DND-41 (cell line): ENCODE results near the gene TRIP13.

Experiments
- ATAC-seq: fragments of 200-7000 bp; cut with Tn5 transposase; 3 replicates; pipeline ENCODE4 v1.9.1; 2021; ENCODE audit warnings: low read depth; ENCODE audit not compliant: insufficient read depth
- DNase-seq: peaks from one replicate; pipeline ENCODE4 v3.0.0-alpha.2; 2020
- H2AFZ ChIP-seq: 2 replicates; pipeline ENCODE4 v1.6.0; 2012; ENCODE audit warnings: low read depth, low read length
- H3K27ac ChIP-seq: 2 replicates; pipeline ENCODE4 v1.5.1; 2012; ENCODE audit warnings: low read length, inconsistent platforms
- H3K27me3 ChIP-seq: fragments of 200-600 bp; sonication (generic); 2 replicates; pipeline ENCODE4 v1.6.0; 2012; ENCODE audit warnings: low read length, mild to moderate bottlenecking, inconsistent platforms; ENCODE audit not compliant: insufficient read depth, poor library complexity
- H3K36me3 ChIP-seq: 2 replicates; pipeline ENCODE4 v1.5.1; 2012; ENCODE audit warnings: low read length, inconsistent platforms; ENCODE audit not compliant: insufficient read depth
- H3K4me1 ChIP-seq: 2 replicates; pipeline ENCODE4 v1.5.1; 2012; ENCODE audit warnings: mild to moderate bottlenecking, low read length; ENCODE audit not compliant: insufficient read depth
- H3K4me2 ChIP-seq: 2 replicates; pipeline ENCODE4 v1.6.0; 2012; ENCODE audit warnings: mild to moderate bottlenecking, moderate library complexity, low read length, inconsistent platforms; ENCODE audit not compliant: insufficient read depth
- H3K4me3 ChIP-seq, 2 experiments: fragments of 200-600 bp in 1 of 2; shearing (Covaris generic) in 1 of 2; 2 replicates each; pipeline ENCODE4 v1.5.1; 2012 to 2016; ENCODE audit warnings: inconsistent platforms in 2 of 2, low read length in 2 of 2, mild to moderate bottlenecking in 2 of 2, low read depth in 1 of 2, moderate library complexity in 1 of 2
- H3K79me2 ChIP-seq: 2 replicates; pipeline ENCODE4 v1.6.0; 2012; ENCODE audit warnings: low read length, inconsistent platforms; ENCODE audit not compliant: insufficient read depth
- H3K9ac ChIP-seq: 2 replicates; pipeline ENCODE4 v1.6.0; 2012; ENCODE audit warnings: low read depth, mild to moderate bottlenecking, inconsistent platforms, low read length, moderate library complexity
- H3K9me3 ChIP-seq: 2 replicates; pipeline ENCODE4 v1.5.1; 2012; ENCODE audit warnings: low read length, moderate library complexity, mild to moderate bottlenecking, inconsistent platforms; ENCODE audit not compliant: insufficient read depth, severe bottlenecking
- H4K20me1 ChIP-seq: 2 replicates; pipeline ENCODE4 v1.6.0; 2012; ENCODE audit warnings: low read length; ENCODE audit not compliant: insufficient read depth
- CTCF ChIP-seq: IDR thresholded peaks from 2 replicates; pipeline ENCODE4 v1.5.1; 2012; ENCODE audit warnings: borderline replicate concordance, low read length, moderate library complexity, mild to moderate bottlenecking; ENCODE audit not compliant: poor library complexity, severe bottlenecking; ENCODE audit errors: extremely low read depth
- EZH2 ChIP-seq: IDR thresholded peaks from 3 replicates; pipeline ENCODE4 v1.6.1; 2012; ENCODE audit warnings: borderline replicate concordance, low read depth, mild to moderate bottlenecking, moderate library complexity, low read length, inconsistent platforms; ENCODE audit not compliant: severe bottlenecking

TRIP13 gene

GRCh38 chr5:911601-912000, 18.9 kb downstream of the TRIP13 start:
- TF ChIP-seq EZH2 (no peak), CTCF (no peak)
- Histone ChIP-seq H3K4me1 (no peaks in the 10 kb centered on the region), H4K20me1 (peaks cover 14% of the 10 kb centered on the region), H2AFZ (no peak overlapping the region), H3K4me2 (no peak overlapping the region), H3K4me3 (no peak overlapping the region), H3K27ac (no peak overlapping the region), H3K9me3 (no peaks in the 10 kb centered on the region), H3K36me3 (peaks cover 96% of the 10 kb centered on the region), H3K79me2 (no peaks in the 10 kb centered on the region), H3K27me3 (no peaks in the 10 kb centered on the region), H3K9ac (no peak overlapping the region)
- ATAC-seq = no peak
- no peak for DNase-seq

- Histone ChIP-seq H3K4me3 (no peak overlapping the region), H3K9me3 (no peaks in the 10 kb centered on the region), H3K4me2 (no peak overlapping the region), H3K27ac (no peak overlapping the region), H3K4me1 (no peaks in the 10 kb centered on the region), H2AFZ (no peak overlapping the region), H4K20me1 (peaks cover 14% of the 10 kb centered on the region), H3K36me3 (peaks cover 96% of the 10 kb centered on the region), H3K9ac (no peak overlapping the region), H3K27me3 (no peaks in the 10 kb centered on the region), H3K79me2 (no peaks in the 10 kb centered on the region)
- TF ChIP-seq EZH2 (no peak), CTCF (peak; percentile 44)
- DNase-seq (no peak), ATAC-seq (peak; percentile 41; the same call in 2 of the 3 replicates)
These were observed 19.8 kb downstream of the TRIP13 start for GRCh38 chr5:912280-913091.

- H3K27me3 ChIP-seq = no peaks in the 10 kb centered on the region
- H3K4me1 ChIP-seq = no peaks in the 10 kb centered on the region
- no peak for ATAC-seq
- H3K9me3 ChIP-seq = no peaks in the 10 kb centered on the region
- no peak for DNase-seq
- H3K36me3 ChIP-seq = peaks cover 95% of the 10 kb centered on the region
- H4K20me1 ChIP-seq = peaks cover 14% of the 10 kb centered on the region
- H2AFZ ChIP-seq = no peak overlapping the region
- H3K79me2 ChIP-seq = no peaks in the 10 kb centered on the region
- no peak overlapping the region for H3K4me2 ChIP-seq
- no peak overlapping the region for H3K4me3 ChIP-seq
- H3K9ac ChIP-seq = no peak overlapping the region
- TF ChIP-seq EZH2 (no peak), CTCF (no peak)
- H3K27ac ChIP-seq = no peak overlapping the region
These were observed 21.5 kb downstream of the TRIP13 start for GRCh38 chr5:914174-914573.
